Measurements from ENCODE around the gene DHX57. TPM values are rescaled to one million over a fixed set of nuclear protein-coding genes. Genes with fewer than 3 reads are reported as not detected.

The DHX57 gene
- 19.5 to 22.2 TPM (median 20.9 TPM) in 5 replicates for total RNA-seq (2022; extraction: Qiagen RNA extraction)

GRCh38 chr2:38875576-38876367 is at the start of gene DHX57, which contains the start of gene MORN2:
DHX57 (minus strand) TSS chr2:38875934; CDS start chr2:38868405, 7,529 bp downstream.
MORN2 (plus strand) TSS chr2:38875976.

GRCh38 chr2:38889575-38889974 is 13.8 kb upstream of the DHX57 start, which contains the start of gene ARHGEF33:
ARHGEF33 (plus strand) TSS chr2:38889875; CDS start chr2:38919448, 29,573 bp downstream.

GRCh38 chr2:38750891-38751595 is 124.7 kb downstream of the DHX57 start, which contains the start of gene SRSF7:
SRSF7 (minus strand) TSS chr2:38751361; CDS start chr2:38751256, 105 bp downstream.

Other genes starting within 250 kb of the DHX57 start
- 14.4 to 16.3 TPM (median 15.4 TPM) in 5 replicates for gene GALM, start 209.8 kb downstream of the DHX57 start, total RNA-seq (2022; extraction: Qiagen RNA extraction)
- gene SRSF7, start 124.6 kb downstream of the DHX57 start, total RNA-seq (2022; extraction: Qiagen RNA extraction) = 270 to 450 TPM (median 311 TPM) in 5 replicates
- 34.0 to 45.8 TPM (median 37.6 TPM) in 5 replicates for gene GEMIN6, start 97.7 kb downstream of the DHX57 start, total RNA-seq (2022; extraction: Qiagen RNA extraction)
- gene MORN2, start within 50 bp of the DHX57 start, total RNA-seq (2022; extraction: Qiagen RNA extraction) = 33.7 to 48.2 TPM (median 36.6 TPM) in 5 replicates
- 0.01 to 0.11 TPM (median 0.06 TPM) in 4 of 5 replicates, not detected in the other for gene ARHGEF33, start 13.9 kb upstream of the DHX57 start, total RNA-seq (2022; extraction: Qiagen RNA extraction)
- gene SOS1, start 245.1 kb upstream of the DHX57 start, total RNA-seq (2022; extraction: Qiagen RNA extraction) = 13.3 to 23.3 TPM (median 20.4 TPM) in 5 replicates

Data from A549 treated with dexamethasone at 1 μM for 4 hours (cell line).